Stimulated activated CD8-positive, alpha-beta memory T cell treated with anti-CD3 and anti-CD28 coated beads, Interleukin-2, amount 100 ng/mL, for 48 hours (primary cell): ENCODE results near the gene DISC1.
"Not testable (repeated sequence)": the region's sequence is repeated elsewhere in the genome, so short reads cannot be mapped to it uniquely, and the experiment has no call there.

ENCODE experiments used
- DNase-seq, 2 donors: peaks; one replicate each; pipeline ENCODE4 v3.0.0-alpha.2; 2020; ENCODE audit warnings: low read depth in 2 of 2

DISC1 gene

GRCh38 chr1:231636157-231636556 lies 9.6 kb downstream of the DISC1 start:
- DNase-seq, result no peak

GRCh38 chr1:231636922-231637321 lies 10.3 kb downstream of the DISC1 start:
- DNase-seq, result not testable (repeated sequence)

- DNase-seq, result no peak
Observed at GRCh38 chr1:231638647-231639046, 12.1 kb downstream of the DISC1 start.

- no peak for DNase-seq
Observed at GRCh38 chr1:231639819-231640218, 13.2 kb downstream of the DISC1 start.

GRCh38 chr1:231641444-231641843 lies 14.9 kb downstream of the DISC1 start:
- DNase-seq, result not testable (repeated sequence)

- DNase-seq, result not testable (repeated sequence)
Observed at GRCh38 chr1:231642061-231642460, 15.5 kb downstream of the DISC1 start.

- no peak for DNase-seq
Observed at GRCh38 chr1:231642618-231643017, 16.0 kb downstream of the DISC1 start.

GRCh38 chr1:231643071-231643934 lies 16.7 kb downstream of the DISC1 start:
- DNase-seq, result no peak

GRCh38 chr1:231643935-231644237 lies 17.3 kb downstream of the DISC1 start:
- no peak for DNase-seq

GRCh38 chr1:231645634-231646033 lies 19.0 kb downstream of the DISC1 start:
- DNase-seq, result not testable (repeated sequence)

- DNase-seq, result not testable (repeated sequence)
Observed at GRCh38 chr1:231646165-231646564, 19.6 kb downstream of the DISC1 start.

- DNase-seq, result not testable (repeated sequence)
Observed at GRCh38 chr1:231651621-231652260, 25.2 kb downstream of the DISC1 start.

GRCh38 chr1:231653632-231654031 lies 27.0 kb downstream of the DISC1 start:
- no peak for DNase-seq

GRCh38 chr1:231656741-231657140 lies 30.2 kb downstream of the DISC1 start:
- DNase-seq, result no peak

GRCh38 chr1:231658223-231658622 lies 31.6 kb downstream of the DISC1 start:
- not testable (repeated sequence) for DNase-seq

- DNase-seq, result no peak
Observed at GRCh38 chr1:231660198-231660597, 33.6 kb downstream of the DISC1 start.

GRCh38 chr1:231663211-231663792 lies 36.7 kb downstream of the DISC1 start:
- no peak for DNase-seq

- DNase-seq, result no peak
Observed at GRCh38 chr1:231665101-231665500, 38.5 kb downstream of the DISC1 start.

GRCh38 chr1:231665726-231666125 lies 39.1 kb downstream of the DISC1 start:
- DNase-seq, result no peak

GRCh38 chr1:231666220-231666936 lies 39.8 kb downstream of the DISC1 start:
- no peak for DNase-seq

GRCh38 chr1:231666937-231667608 lies 40.5 kb downstream of the DISC1 start:
- no peak for DNase-seq
